Chondrocyte (in vitro differentiated cells): ENCODE measurements around the gene PPM1H. TPM values are rescaled to one million over a fixed set of nuclear protein-coding genes. Genes with fewer than 3 reads are reported as not detected.

Experiments used
- DNase-seq: peaks from one replicate; pipeline ENCODE4 v3.0.0; 2021; ENCODE audit warnings: mixed read lengths, low spot score
- H3K27ac Mint-ChIP-seq: one replicate; pipeline ENCODE4 v1.8.0; 2021; ENCODE audit warnings: mild to moderate bottlenecking, moderate library complexity, mixed read lengths; ENCODE audit not compliant: unreplicated experiment
- H3K27me3 Mint-ChIP-seq: 2 replicates; pipeline ENCODE4 v1.8.0; 2021; ENCODE audit warnings: low read depth, mixed read lengths
- H3K36me3 Mint-ChIP-seq: 2 replicates; pipeline ENCODE4 v1.8.0; 2021; ENCODE audit warnings: low read depth, mixed read lengths
- H3K4me1 Mint-ChIP-seq: 2 replicates; pipeline ENCODE4 v1.8.0; 2021; ENCODE audit warnings: low read depth, mild to moderate bottlenecking, mixed read lengths
- H3K4me3 Mint-ChIP-seq: one replicate; pipeline ENCODE4 v1.8.0; 2021; ENCODE audit warnings: mild to moderate bottlenecking, moderate library complexity, mixed read lengths; ENCODE audit not compliant: unreplicated experiment
- H3K9me3 Mint-ChIP-seq: 2 replicates; pipeline ENCODE4 v1.8.0; 2021; ENCODE audit warnings: low read depth, mixed read lengths
- CTCF ChIP-seq: fragments of 200-600 bp; sonication (generic); IDR thresholded peaks from 2 replicates; pipeline ENCODE4 v1.5.0; 2021; ENCODE audit warnings: antibody characterized with exemption, mild to moderate bottlenecking, moderate library complexity
- total RNA-seq: library from RNA; stranded (reverse); gene quantifications from 3 replicates; pipeline ENCODE4 v1.2.1, GENCODE V29; 2021

Gene PPM1H
- total RNA-seq, 1 donor from 2014 or later: 34.3 TPM

- TF ChIP-seq CTCF: no peak
- H3K9me3 Mint-ChIP-seq: no peaks in the 10 kb centered on the region
- no peak overlapping the region for H3K27ac Mint-ChIP-seq
- no peaks in the 10 kb centered on the region for H3K27me3 Mint-ChIP-seq
- H3K36me3 Mint-ChIP-seq: peaks cover 9% of the 10 kb centered on the region
- H3K4me1 Mint-ChIP-seq: peaks cover 36% of the 10 kb centered on the region
- no peak overlapping the region for H3K4me3 Mint-ChIP-seq
- no peak for DNase-seq
These were observed 147.3 kb downstream of the PPM1H start for GRCh38 chr12:62787611-62788010.

- Mint-ChIP-seq H3K36me3 (peaks cover 9% of the 10 kb centered on the region), H3K9me3 (no peaks in the 10 kb centered on the region), H3K4me3 (no peak overlapping the region), H3K27me3 (no peaks in the 10 kb centered on the region), H3K27ac (no peak overlapping the region), H3K4me1 (peaks cover 30% of the 10 kb centered on the region)
- no peak for DNase-seq
- TF ChIP-seq CTCF: no peak
These were observed 147.9 kb downstream of the PPM1H start for GRCh38 chr12:62787023-62787422.

- Mint-ChIP-seq H3K27me3 (no peaks in the 10 kb centered on the region), H3K9me3 (no peaks in the 10 kb centered on the region), H3K4me3 (no peak overlapping the region), H3K27ac (peak overlapping the region; percentile 88), H3K36me3 (peaks cover 9% of the 10 kb centered on the region), H3K4me1 (peaks cover 26% of the 10 kb centered on the region)
- TF ChIP-seq CTCF: no peak
- DNase-seq: no peak
These were observed 148.9 kb downstream of the PPM1H start for GRCh38 chr12:62785941-62786559.

- H3K27ac Mint-ChIP-seq: no peak overlapping the region
- no peak for TF ChIP-seq CTCF
- no peaks in the 10 kb centered on the region for H3K27me3 Mint-ChIP-seq
- no peak overlapping the region for H3K4me3 Mint-ChIP-seq
- no peaks in the 10 kb centered on the region for H3K9me3 Mint-ChIP-seq
- DNase-seq: no peak
- peaks cover 26% of the 10 kb centered on the region for H3K4me1 Mint-ChIP-seq
- peaks cover 5% of the 10 kb centered on the region for H3K36me3 Mint-ChIP-seq
These were observed 150.4 kb downstream of the PPM1H start for GRCh38 chr12:62784576-62784975.

- no peak overlapping the region for H3K4me3 Mint-ChIP-seq
- H3K9me3 Mint-ChIP-seq: no peaks in the 10 kb centered on the region
- peaks cover 26% of the 10 kb centered on the region for H3K4me1 Mint-ChIP-seq
- no peaks in the 10 kb centered on the region for H3K27me3 Mint-ChIP-seq
- TF ChIP-seq CTCF: no peak
- DNase-seq: no peak
- H3K27ac Mint-ChIP-seq: no peak overlapping the region
- peaks cover 5% of the 10 kb centered on the region for H3K36me3 Mint-ChIP-seq
These were observed 151.1 kb downstream of the PPM1H start for GRCh38 chr12:62783881-62784280.
